Astrocyte of the spinal cord (primary cell): Measurements from ENCODE around the gene SRP9.
"Not testable (repeated sequence)": the region's sequence is repeated elsewhere in the genome, so short reads cannot be mapped to it uniquely, and the experiment has no call there.

Source experiments
- DNase-seq: peaks from one replicate; pipeline ENCODE4 v3.0.0; 2011; ENCODE audit warnings: low read depth, low spot score
- H3K4me3 ChIP-seq: 2 replicates; pipeline ENCODE4 v1.5.1; 2011; ENCODE audit warnings: low read depth, mild to moderate bottlenecking, low read length, moderate library complexity
- in situ Hi-C: cut with HindIII; loops from 2 replicates; pipeline ENCODE4 v1.10.0; 2017; ENCODE audit warnings: low sequenced_read_pairs
- TF ChIP-seq, protein P1 (sequence below): IDR thresholded peaks from 2 replicates; pipeline ENCODE4 v1.5.1; 2012; ENCODE audit warnings: low read depth, mild to moderate bottlenecking, low read length, inconsistent platforms

Gene SRP9

DNA sequence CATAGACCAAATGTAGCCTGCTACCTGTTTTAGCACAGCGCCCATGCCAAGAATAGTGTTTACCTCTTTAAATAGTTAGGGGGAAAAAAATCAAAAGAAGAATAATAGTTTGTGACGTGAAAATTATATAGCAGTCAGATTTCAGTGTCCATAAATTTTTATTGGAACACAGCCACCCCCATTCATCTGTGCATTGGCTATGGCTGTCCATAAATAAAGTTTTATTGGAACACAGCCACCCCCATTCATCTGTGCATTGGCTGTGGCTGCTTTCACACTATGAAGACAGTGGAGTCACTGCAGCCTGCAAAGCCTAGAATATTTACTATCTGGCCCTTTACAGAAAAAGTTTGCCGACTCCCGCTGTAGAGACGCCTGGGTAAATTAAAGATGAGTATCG lies 53.2 kb downstream of the SRP9 start:
- no peak for DNase-seq
- TF ChIP-seq, protein P1, sequence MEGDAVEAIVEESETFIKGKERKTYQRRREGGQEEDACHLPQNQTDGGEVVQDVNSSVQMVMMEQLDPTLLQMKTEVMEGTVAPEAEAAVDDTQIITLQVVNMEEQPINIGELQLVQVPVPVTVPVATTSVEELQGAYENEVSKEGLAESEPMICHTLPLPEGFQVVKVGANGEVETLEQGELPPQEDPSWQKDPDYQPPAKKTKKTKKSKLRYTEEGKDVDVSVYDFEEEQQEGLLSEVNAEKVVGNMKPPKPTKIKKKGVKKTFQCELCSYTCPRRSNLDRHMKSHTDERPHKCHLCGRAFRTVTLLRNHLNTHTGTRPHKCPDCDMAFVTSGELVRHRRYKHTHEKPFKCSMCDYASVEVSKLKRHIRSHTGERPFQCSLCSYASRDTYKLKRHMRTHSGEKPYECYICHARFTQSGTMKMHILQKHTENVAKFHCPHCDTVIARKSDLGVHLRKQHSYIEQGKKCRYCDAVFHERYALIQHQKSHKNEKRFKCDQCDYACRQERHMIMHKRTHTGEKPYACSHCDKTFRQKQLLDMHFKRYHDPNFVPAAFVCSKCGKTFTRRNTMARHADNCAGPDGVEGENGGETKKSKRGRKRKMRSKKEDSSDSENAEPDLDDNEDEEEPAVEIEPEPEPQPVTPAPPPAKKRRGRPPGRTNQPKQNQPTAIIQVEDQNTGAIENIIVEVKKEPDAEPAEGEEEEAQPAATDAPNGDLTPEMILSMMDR = no peak
- in situ Hi-C loops = no loop called here
- no peak overlapping the region for H3K4me3 ChIP-seq

DNA sequence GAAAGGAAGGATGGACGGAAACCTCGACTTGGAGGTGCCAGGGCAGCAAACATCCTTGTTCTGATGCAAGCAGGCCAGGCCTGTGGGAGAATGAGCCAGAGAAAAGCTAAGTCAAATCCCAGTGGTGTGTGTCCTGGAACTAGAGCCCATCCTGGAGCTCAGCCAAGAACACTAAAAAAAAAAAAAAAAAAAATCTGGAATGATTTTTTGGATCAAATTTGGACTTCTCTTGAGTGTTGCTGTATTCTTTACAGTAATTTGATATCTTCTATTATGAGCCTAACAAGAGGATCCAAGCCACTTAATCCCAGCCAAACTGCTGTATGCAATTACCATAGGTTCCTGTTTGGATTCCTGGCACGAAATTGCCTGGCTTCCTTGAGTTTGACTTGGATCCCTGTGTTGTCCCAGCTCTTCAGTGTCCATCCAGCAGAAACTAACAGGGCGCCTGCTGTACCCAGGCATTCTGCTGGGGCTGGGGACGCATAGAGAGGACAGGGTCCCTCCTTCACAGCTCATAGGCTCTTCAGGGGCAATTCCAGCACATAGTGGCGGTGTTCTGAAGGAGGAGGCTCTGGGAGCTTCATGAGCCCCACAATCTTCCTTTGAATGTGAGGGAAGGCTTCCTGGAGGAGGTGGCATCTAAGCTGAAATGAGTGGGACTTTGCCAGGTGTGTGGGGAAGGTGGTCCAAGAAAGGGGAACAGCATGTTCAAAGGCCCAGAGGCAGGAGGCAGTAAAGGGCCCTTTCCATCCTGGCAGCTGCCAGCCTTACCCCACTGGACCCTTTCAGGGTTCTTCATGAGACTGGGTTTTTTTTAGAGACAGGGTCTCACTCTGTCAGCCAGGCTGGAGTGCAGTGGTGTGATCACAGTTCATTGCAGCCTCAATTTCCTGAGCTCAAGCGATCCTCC lies 57.0 kb downstream of the SRP9 start:
- in situ Hi-C loops = no loop called here
- TF ChIP-seq, protein P1 = no peak
- no peak overlapping the region for H3K4me3 ChIP-seq
- DNase-seq = peak; percentile 49

GRCh38 chr1:225835856-225836255 lies 58.2 kb downstream of the SRP9 start:
- no peak overlapping the region for H3K4me3 ChIP-seq
- TF ChIP-seq, protein P1 = no peak
- DNase-seq = peak; percentile 45
- in situ Hi-C loops = no loop called here

DNA sequence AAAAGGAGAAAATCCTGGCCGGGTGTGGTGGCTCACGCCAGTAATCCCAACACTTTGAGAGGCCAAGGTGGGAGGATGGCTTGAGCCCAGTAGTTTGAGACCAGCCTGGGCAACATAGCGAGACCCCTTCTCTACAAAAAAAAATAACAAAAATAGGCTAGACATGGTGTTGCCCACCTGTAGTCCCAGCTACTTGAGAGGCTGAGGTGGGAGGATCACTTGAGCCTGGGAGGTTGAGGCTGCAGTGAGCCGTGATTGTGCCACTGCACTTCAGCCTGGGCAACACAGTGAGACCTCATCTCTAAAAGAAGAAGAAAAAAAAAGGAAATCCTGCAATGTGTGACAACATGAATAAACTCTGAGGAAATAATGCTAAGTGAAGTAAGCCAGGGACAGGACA lies 58.7 kb downstream of the SRP9 start:
- DNase-seq, H3K4me3 ChIP-seq, in situ Hi-C loops: not testable (repeated sequence)

DNA sequence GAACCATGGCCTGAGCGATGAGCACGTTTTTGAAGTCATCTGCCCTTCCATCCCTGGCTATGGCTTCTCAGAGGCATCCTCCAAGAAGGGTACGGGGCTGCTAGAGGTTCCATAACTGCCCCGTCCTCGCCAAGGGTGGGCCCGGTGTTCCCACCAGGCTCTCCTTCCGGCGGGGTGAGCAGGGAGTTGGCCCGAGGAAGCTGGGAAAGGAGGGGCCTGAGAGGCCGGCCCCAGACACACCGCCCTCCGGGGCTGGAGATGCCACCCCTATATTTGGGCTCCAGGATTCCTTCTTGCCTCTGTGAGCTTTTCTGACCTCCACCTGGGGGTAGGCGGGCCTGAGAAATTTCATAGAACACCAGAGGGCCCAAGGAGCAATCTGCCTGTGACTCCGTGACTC lies 61.2 kb downstream of the SRP9 start:
- no peak for DNase-seq
- in situ Hi-C loops = no loop called here
- no peak overlapping the region for H3K4me3 ChIP-seq
- TF ChIP-seq, protein P1 = no peak
